GM18499 (cell line): ENCODE measurements around the gene RNF213.
"Not testable (repeated sequence)": the region's sequence is repeated elsewhere in the genome, so short reads cannot be mapped to it uniquely, and the experiment has no call there.

Experiments used
- ATAC-seq: cut with Tn5 transposase; IDR thresholded peaks from one replicate; pipeline ENCODE4 v1.9.1; 2021; ENCODE audit warnings: moderate number of reproducible peaks; ENCODE audit not compliant: insufficient read depth, unreplicated experiment

Gene RNF213

GRCh38 chr17:80248894-80249710 is 11.6 kb upstream of the RNF213 start:
- ATAC-seq = no peak

GRCh38 chr17:80251966-80252365 is 8.7 kb upstream of the RNF213 start:
- no peak for ATAC-seq

GRCh38 chr17:80252871-80253270 is 7.8 kb upstream of the RNF213 start:
- ATAC-seq = no peak

GRCh38 chr17:80253631-80254395 is 6.8 kb upstream of the RNF213 start:
- no peak for ATAC-seq

GRCh38 chr17:80254396-80255251 is 6.0 kb upstream of the RNF213 start:
- ATAC-seq = no peak

- ATAC-seq = no peak
Measured at GRCh38 chr17:80256034-80256350, 4.7 kb upstream of the RNF213 start.

- no peak for ATAC-seq
Measured at GRCh38 chr17:80257716-80258213, 2.9 kb upstream of the RNF213 start.

- ATAC-seq = not testable (repeated sequence)
Measured at GRCh38 chr17:80258296-80258695, 2.4 kb upstream of the RNF213 start.

GRCh38 chr17:80259457-80260068 is 1.1 kb upstream of the RNF213 start:
- no peak for ATAC-seq

GRCh38 chr17:80260069-80260535 is 550 bp upstream of the RNF213 start:
- ATAC-seq = no peak

- no peak for ATAC-seq
Measured at GRCh38 chr17:80261159-80261894, 675 bp downstream of the RNF213 start.

GRCh38 chr17:80261895-80262279 is 1.2 kb downstream of the RNF213 start:
- no peak for ATAC-seq

- ATAC-seq = no peak
Measured at GRCh38 chr17:80262291-80262690, 1.6 kb downstream of the RNF213 start.

- no peak for ATAC-seq
Measured at GRCh38 chr17:80262775-80263244, 2.2 kb downstream of the RNF213 start.

GRCh38 chr17:80263253-80264204 is 2.9 kb downstream of the RNF213 start:
- ATAC-seq = no peak

- no peak for ATAC-seq
Measured at GRCh38 chr17:80264205-80265075, 3.8 kb downstream of the RNF213 start.
